HepG2 (cell line): ENCODE data around the gene CLEC16A. TPM values are rescaled to one million over a fixed set of nuclear protein-coding genes. Genes with fewer than 3 reads are reported as not detected.

Experiments
- ADNP ChIP-seq: sonication (generic); formaldehyde crosslinking; IDR thresholded peaks from 2 replicates; pipeline ENCODE4 v1.4.0; 2020; ENCODE audit warnings: missing genetic modification reagents
- GATAD2A ChIP-seq: IDR thresholded peaks from 2 replicates; pipeline ENCODE4 v1.6.1; 2016
- HOXA9 ChIP-seq: sonication (generic); formaldehyde crosslinking; IDR thresholded peaks from 2 replicates; pipeline ENCODE4 v1.8.1; 2022; ENCODE audit warnings: missing genetic modification reagents, mild to moderate bottlenecking, moderate library complexity, borderline replicate concordance
- HOXD1 ChIP-seq: sonication (generic); formaldehyde crosslinking; IDR thresholded peaks from 2 replicates; pipeline ENCODE4 v1.5.0; 2020; ENCODE audit warnings: missing genetic modification reagents
- MTA1 ChIP-seq: sonication (generic); formaldehyde crosslinking; IDR thresholded peaks from 2 replicates; pipeline ENCODE4 v1.4.0; 2020; ENCODE audit warnings: missing genetic modification reagents, mild to moderate bottlenecking, borderline replicate concordance
- MTF1 ChIP-seq: sonication (generic); formaldehyde crosslinking; IDR thresholded peaks from 2 replicates; pipeline ENCODE4 v1.5.0; 2020; ENCODE audit warnings: missing genetic modification reagents
- RARG ChIP-seq: sonication (generic); formaldehyde crosslinking; IDR thresholded peaks from 2 replicates; pipeline ENCODE4 v1.4.0; 2020; ENCODE audit warnings: low read depth, mild to moderate bottlenecking, missing genetic modification reagents
- SAFB2 ChIP-seq: sonication (generic); formaldehyde crosslinking; IDR thresholded peaks from 2 replicates; pipeline ENCODE4 v1.5.1; 2020; ENCODE audit warnings: missing genetic modification reagents, low read depth, mild to moderate bottlenecking, borderline replicate concordance
- SIX1 ChIP-seq: sonication (generic); formaldehyde crosslinking; IDR thresholded peaks from 2 replicates; pipeline ENCODE4 v1.4.0; 2020; ENCODE audit warnings: missing genetic modification reagents, borderline replicate concordance
- U2AF1 ChIP-seq: fragments of 200-400 bp; formaldehyde crosslinking; optimal IDR thresholded peaks from 2 replicates; pipeline ENCODE3; 2017; ENCODE audit warnings: mild to moderate bottlenecking, low read depth, low read length
- ZFX ChIP-seq: sonication (generic); formaldehyde crosslinking; IDR thresholded peaks from 2 replicates; pipeline ENCODE4 v1.4.0; 2020; ENCODE audit warnings: mild to moderate bottlenecking, low read depth, missing genetic modification reagents, moderate library complexity
- ZNF274 ChIP-seq: sonication (generic); formaldehyde crosslinking; IDR thresholded peaks from 2 replicates; pipeline ENCODE4 v1.5.1; 2020; ENCODE audit warnings: mild to moderate bottlenecking, missing genetic modification reagents
- ZNF292 ChIP-seq: sonication (generic); formaldehyde crosslinking; IDR thresholded peaks from 2 replicates; pipeline ENCODE4 v1.8.1; 2022; ENCODE audit warnings: mild to moderate bottlenecking, low read depth, missing genetic modification reagents, borderline replicate concordance
- ZNF430 ChIP-seq: sonication (generic); formaldehyde crosslinking; IDR thresholded peaks from 2 replicates; pipeline ENCODE4 v1.9.0; 2021; ENCODE audit warnings: mild to moderate bottlenecking, missing genetic modification reagents
- ZNF570 ChIP-seq: sonication (generic); formaldehyde crosslinking; IDR thresholded peaks from 2 replicates; pipeline ENCODE4 v1.4.0; 2020; ENCODE audit warnings: mild to moderate bottlenecking, missing genetic modification reagents, borderline replicate concordance
- ZNF839 ChIP-seq: sonication (generic); formaldehyde crosslinking; IDR thresholded peaks from 2 replicates; pipeline ENCODE4 v1.4.0; 2020; ENCODE audit warnings: missing genetic modification reagents, mild to moderate bottlenecking, borderline replicate concordance
- ZSCAN12 ChIP-seq: sonication (generic); formaldehyde crosslinking; IDR thresholded peaks from 2 replicates; pipeline ENCODE4 v1.9.0; 2021; ENCODE audit warnings: mild to moderate bottlenecking, missing genetic modification reagents
- polyA plus RNA-seq, 8 experiments: library from polyadenylated mRNA; depleted of rRNA in 3 of 8; stranded (reverse) in 7 of 8; unstranded in 1 of 8; fragments of >200 nt; fragmentation: Illumina TruSeq in 4 of 8; extraction: Trizol in 4 of 8; gene quantifications; 2 replicates each; pipeline versions ENCODE4 v1.2.1 to v1.2.3, GENCODE V29; 2011 to 2016; ENCODE audit warnings: low read depth in 4 of 8, missing spikeins in 1 of 8, mixed read lengths in 1 of 8; ENCODE audit not compliant: insufficient read depth in 1 of 8
- total RNA-seq, 5 experiments: library from RNA; depleted of rRNA; stranded (reverse); fragments of >200 nt; fragmentation: Illumina TruSeq; extraction: Trizol; gene quantifications; 2 replicates each; pipeline ENCODE4 v1.2.3, GENCODE V29; 2016; ENCODE audit warnings: low read depth in 1 of 5
- TF ChIP-seq, protein P1 (sequence below): sonication (generic); IDR thresholded peaks from 2 replicates; pipeline ENCODE4 v1.6.1; 2016; ENCODE audit warnings: low read depth, borderline replicate concordance
- TF ChIP-seq, protein P2 (sequence below): sonication (generic); formaldehyde crosslinking; IDR thresholded peaks from 2 replicates; pipeline ENCODE4; 2020; ENCODE audit warnings: missing genetic modification reagents, mild to moderate bottlenecking, borderline replicate concordance
- TF ChIP-seq, protein P3 (sequence below): sonication (generic); formaldehyde crosslinking; IDR thresholded peaks from 2 replicates; pipeline ENCODE4 v1.4.0; 2020; ENCODE audit warnings: missing genetic modification reagents, borderline replicate concordance
- TF ChIP-seq, protein P4 (sequence below): sonication (generic); formaldehyde crosslinking; IDR thresholded peaks from 2 replicates; pipeline ENCODE4 v1.4.0; 2020; ENCODE audit warnings: low read depth, missing genetic modification reagents

The CLEC16A gene
- total and polyA plus RNA-seq, 2 of the 13 experiments (the other 11 are each of a cell fraction or from before 2014, with no cell fraction given) = 8.5 to 10.3 TPM

DNA sequence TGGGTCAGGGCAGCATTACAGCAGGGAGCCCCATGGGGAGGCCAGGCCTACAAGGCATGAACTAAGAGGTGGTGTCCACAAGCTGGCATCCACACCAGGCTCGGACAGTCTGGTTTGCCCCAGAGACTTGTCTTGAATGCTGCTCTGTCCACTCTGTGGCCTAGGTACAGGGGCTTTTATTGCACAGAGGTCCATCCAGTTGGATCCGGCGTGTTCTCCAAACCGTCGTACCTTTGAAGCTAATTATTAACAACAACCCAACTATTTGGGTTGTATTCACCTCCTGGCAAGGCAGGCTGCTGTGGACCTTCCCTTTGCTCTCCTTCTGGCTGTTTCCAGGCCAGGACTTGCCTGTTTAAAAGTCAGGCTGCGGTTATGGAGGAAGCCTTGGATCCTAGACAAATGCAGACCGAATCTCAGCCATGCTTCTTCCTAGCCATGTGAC is 123.4 kb downstream of the CLEC16A start (continued):
- TF ChIP-seq, protein P1, sequence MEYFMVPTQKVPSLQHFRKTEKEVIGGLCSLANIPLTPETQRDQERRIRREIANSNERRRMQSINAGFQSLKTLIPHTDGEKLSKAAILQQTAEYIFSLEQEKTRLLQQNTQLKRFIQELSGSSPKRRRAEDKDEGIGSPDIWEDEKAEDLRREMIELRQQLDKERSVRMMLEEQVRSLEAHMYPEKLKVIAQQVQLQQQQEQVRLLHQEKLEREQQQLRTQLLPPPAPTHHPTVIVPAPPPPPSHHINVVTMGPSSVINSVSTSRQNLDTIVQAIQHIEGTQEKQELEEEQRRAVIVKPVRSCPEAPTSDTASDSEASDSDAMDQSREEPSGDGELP = no peak
- TF ChIP-seq RARG (CRISPR knock-in tag) (no peak), ZNF430 (no peak), ADNP (CRISPR knock-in tag) (no peak), U2AF1 (no peak), SIX1 (CRISPR knock-in tag) (no peak), ZNF570 (CRISPR knock-in tag) (no peak), ZSCAN12 (no peak), HOXA9 (no peak), SAFB2 (CRISPR knock-in tag) (no peak), ZFX (CRISPR knock-in tag) (peak; percentile 65), ZNF274 (CRISPR knock-in tag) (0 out of 2 replicates have a peak, but pooled peaks have one; percentile 14), GATAD2A (CRISPR knock-in tag) (no peak), MTA1 (CRISPR knock-in tag) (no peak), HOXD1 (CRISPR knock-in tag) (no peak), ZNF839 (no peak), MTF1 (CRISPR knock-in tag) (no peak), ZNF292 (CRISPR knock-in tag) (0 out of 2 replicates have a peak, but pooled peaks have one; percentile 78)
- TF ChIP-seq, protein P2, sequence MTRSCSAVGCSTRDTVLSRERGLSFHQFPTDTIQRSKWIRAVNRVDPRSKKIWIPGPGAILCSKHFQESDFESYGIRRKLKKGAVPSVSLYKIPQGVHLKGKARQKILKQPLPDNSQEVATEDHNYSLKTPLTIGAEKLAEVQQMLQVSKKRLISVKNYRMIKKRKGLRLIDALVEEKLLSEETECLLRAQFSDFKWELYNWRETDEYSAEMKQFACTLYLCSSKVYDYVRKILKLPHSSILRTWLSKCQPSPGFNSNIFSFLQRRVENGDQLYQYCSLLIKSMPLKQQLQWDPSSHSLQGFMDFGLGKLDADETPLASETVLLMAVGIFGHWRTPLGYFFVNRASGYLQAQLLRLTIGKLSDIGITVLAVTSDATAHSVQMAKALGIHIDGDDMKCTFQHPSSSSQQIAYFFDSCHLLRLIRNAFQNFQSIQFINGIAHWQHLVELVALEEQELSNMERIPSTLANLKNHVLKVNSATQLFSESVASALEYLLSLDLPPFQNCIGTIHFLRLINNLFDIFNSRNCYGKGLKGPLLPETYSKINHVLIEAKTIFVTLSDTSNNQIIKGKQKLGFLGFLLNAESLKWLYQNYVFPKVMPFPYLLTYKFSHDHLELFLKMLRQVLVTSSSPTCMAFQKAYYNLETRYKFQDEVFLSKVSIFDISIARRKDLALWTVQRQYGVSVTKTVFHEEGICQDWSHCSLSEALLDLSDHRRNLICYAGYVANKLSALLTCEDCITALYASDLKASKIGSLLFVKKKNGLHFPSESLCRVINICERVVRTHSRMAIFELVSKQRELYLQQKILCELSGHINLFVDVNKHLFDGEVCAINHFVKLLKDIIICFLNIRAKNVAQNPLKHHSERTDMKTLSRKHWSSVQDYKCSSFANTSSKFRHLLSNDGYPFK = no peak
- TF ChIP-seq, protein P3, sequence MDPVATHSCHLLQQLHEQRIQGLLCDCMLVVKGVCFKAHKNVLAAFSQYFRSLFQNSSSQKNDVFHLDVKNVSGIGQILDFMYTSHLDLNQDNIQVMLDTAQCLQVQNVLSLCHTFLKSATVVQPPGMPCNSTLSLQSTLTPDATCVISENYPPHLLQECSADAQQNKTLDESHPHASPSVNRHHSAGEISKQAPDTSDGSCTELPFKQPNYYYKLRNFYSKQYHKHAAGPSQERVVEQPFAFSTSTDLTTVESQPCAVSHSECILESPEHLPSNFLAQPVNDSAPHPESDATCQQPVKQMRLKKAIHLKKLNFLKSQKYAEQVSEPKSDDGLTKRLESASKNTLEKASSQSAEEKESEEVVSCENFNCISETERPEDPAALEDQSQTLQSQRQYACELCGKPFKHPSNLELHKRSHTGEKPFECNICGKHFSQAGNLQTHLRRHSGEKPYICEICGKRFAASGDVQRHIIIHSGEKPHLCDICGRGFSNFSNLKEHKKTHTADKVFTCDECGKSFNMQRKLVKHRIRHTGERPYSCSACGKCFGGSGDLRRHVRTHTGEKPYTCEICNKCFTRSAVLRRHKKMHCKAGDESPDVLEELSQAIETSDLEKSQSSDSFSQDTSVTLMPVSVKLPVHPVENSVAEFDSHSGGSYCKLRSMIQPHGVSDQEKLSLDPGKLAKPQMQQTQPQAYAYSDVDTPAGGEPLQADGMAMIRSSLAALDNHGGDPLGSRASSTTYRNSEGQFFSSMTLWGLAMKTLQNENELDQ (CRISPR knock-in tag) = 0 out of 2 replicates have a peak, but pooled peaks have one; percentile 43
- TF ChIP-seq, protein P4, sequence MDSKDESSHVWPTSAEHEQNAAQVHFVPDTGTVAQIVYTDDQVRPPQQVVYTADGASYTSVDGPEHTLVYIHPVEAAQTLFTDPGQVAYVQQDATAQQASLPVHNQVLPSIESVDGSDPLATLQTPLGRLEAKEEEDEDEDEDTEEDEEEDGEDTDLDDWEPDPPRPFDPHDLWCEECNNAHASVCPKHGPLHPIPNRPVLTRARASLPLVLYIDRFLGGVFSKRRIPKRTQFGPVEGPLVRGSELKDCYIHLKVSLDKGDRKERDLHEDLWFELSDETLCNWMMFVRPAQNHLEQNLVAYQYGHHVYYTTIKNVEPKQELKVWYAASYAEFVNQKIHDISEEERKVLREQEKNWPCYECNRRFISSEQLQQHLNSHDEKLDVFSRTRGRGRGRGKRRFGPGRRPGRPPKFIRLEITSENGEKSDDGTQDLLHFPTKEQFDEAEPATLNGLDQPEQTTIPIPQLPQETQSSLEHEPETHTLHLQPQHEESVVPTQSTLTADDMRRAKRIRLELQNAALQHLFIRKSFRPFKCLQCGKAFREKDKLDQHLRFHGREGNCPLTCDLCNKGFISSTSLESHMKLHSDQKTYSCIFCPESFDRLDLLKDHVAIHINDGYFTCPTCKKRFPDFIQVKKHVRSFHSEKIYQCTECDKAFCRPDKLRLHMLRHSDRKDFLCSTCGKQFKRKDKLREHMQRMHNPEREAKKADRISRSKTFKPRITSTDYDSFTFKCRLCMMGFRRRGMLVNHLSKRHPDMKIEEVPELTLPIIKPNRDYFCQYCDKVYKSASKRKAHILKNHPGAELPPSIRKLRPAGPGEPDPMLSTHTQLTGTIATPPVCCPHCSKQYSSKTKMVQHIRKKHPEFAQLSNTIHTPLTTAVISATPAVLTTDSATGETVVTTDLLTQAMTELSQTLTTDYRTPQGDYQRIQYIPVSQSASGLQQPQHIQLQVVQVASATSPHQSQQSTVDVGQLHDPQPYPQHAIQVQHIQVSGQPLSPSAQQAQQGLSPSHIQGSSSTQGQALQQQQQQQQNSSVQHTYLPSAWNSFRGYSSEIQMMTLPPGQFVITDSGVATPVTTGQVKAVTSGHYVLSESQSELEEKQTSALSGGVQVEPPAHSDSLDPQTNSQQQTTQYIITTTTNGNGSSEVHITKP (CRISPR knock-in tag) = no peak
